Measurements from ENCODE around the gene HSPA4. TPM values are rescaled to one million over a fixed set of nuclear protein-coding genes. Genes with fewer than 3 reads are reported as not detected.

Gene HSPA4
- total RNA-seq, 1 experiment from 2014 or later: 296 TPM

DNA sequence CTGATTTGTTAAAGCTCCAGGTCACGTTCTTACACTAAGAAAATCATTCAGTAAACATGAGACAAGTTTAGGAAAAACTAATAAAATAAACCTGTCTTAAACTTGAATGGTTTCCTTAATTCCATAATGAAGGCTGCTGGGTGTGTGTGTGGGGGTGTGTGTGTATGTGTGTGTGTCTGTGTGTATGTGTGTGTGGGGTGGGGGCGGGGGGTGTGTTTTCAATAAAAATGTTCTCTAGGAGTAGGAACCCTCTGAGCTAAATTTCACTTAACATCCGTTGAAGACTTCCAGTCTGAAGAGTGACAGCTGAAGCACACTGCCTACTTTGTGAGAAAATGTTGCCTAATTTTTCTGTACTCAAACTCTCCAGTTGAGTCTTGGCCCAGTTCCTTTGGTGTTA, 54.5 kb downstream of the HSPA4 start:
- no TSS peak for BruUV-seq (replicated peaks)
- Mint-ChIP-seq H3K4me1 (ENCODE audit: low read depth, unreplicated experiment) (peaks cover 19% of the 10 kb centered on the region), H3K36me3 (ENCODE audit: insufficient read depth, unreplicated experiment) (peaks cover 61% of the 10 kb centered on the region), H3K27me3 (ENCODE audit: unreplicated experiment) (no peaks in the 10 kb centered on the region), H3K4me3 (ENCODE audit: low read depth, unreplicated experiment) (no peak overlapping the region), H3K27ac (ENCODE audit: unreplicated experiment) (peak overlapping the region; percentile 63), H3K9me3 (ENCODE audit: low read depth, unreplicated experiment) (no peaks in the 10 kb centered on the region)
- TF ChIP-seq, protein P1, sequence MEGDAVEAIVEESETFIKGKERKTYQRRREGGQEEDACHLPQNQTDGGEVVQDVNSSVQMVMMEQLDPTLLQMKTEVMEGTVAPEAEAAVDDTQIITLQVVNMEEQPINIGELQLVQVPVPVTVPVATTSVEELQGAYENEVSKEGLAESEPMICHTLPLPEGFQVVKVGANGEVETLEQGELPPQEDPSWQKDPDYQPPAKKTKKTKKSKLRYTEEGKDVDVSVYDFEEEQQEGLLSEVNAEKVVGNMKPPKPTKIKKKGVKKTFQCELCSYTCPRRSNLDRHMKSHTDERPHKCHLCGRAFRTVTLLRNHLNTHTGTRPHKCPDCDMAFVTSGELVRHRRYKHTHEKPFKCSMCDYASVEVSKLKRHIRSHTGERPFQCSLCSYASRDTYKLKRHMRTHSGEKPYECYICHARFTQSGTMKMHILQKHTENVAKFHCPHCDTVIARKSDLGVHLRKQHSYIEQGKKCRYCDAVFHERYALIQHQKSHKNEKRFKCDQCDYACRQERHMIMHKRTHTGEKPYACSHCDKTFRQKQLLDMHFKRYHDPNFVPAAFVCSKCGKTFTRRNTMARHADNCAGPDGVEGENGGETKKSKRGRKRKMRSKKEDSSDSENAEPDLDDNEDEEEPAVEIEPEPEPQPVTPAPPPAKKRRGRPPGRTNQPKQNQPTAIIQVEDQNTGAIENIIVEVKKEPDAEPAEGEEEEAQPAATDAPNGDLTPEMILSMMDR (IDR thresholded peaks at IDR 0.05; ENCODE audit: unreplicated experiment): no peak
- no peak for DNase-seq
- CTCF ChIA-PET: no interaction called here
- intact Hi-C loops (cut with micrococcal nuclease; ENCODE audit: unreplicated experiment): no loop called here

DNA sequence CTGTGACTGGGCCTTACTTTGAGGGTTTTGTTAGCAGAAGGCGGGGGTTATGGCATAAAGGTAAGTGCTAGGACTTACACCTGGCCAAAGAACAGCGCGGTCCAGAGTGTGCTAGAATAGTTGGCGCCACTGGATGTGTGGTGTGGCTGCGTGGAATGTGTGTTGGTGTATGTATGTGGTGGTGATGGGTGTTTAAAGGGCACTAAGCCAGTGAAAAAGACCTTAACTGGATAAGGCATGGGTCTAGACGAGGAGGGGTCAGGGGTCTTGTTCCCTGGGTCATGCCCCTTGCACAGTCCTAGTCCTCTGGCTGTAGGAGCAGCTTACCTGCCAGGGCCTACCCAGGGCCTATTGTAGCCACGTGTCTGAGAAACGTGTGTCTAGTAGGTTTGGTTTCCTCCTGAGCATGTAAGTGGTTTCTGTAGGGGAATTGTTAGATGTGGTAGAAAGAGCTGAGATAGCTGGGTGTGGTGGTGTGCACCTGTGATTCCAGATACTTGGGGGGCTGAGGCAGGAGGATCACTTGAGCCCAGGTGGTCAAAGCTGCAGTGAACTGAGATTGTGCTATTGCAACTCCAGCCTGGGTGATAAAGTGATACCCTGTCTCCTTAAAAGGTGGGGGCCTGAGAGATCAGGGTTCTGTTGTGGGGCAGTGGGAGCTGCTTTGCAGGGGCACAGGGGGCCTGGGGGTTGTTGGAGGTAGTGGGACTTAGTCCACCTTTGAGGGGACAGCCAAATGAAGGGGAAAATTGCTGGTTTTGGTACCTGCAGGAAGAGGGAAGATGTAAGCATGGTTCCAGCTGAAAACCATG, 55.2 kb downstream of the HSPA4 start:
- Mint-ChIP-seq H3K36me3 (ENCODE audit: insufficient read depth, unreplicated experiment) (peaks cover 59% of the 10 kb centered on the region), H3K4me1 (ENCODE audit: low read depth, unreplicated experiment) (peaks cover 19% of the 10 kb centered on the region), H3K27me3 (ENCODE audit: unreplicated experiment) (no peaks in the 10 kb centered on the region), H3K27ac (ENCODE audit: unreplicated experiment) (peak overlapping the region; percentile 63), H3K9me3 (ENCODE audit: low read depth, unreplicated experiment) (no peaks in the 10 kb centered on the region), H3K4me3 (ENCODE audit: low read depth, unreplicated experiment) (no peak overlapping the region)
- CTCF ChIA-PET: interaction anchor here (0.7 kb wide), 1 partner anchor 624 kb away, joined by 5 read pairs; no protein-coding TSS in a partner anchor
- intact Hi-C loops (cut with micrococcal nuclease; ENCODE audit: unreplicated experiment): no loop called here
- TF ChIP-seq, protein P1 (IDR thresholded peaks at IDR 0.05; ENCODE audit: unreplicated experiment): no peak
- no TSS peak for BruUV-seq (replicated peaks)
- no peak for DNase-seq

DNA sequence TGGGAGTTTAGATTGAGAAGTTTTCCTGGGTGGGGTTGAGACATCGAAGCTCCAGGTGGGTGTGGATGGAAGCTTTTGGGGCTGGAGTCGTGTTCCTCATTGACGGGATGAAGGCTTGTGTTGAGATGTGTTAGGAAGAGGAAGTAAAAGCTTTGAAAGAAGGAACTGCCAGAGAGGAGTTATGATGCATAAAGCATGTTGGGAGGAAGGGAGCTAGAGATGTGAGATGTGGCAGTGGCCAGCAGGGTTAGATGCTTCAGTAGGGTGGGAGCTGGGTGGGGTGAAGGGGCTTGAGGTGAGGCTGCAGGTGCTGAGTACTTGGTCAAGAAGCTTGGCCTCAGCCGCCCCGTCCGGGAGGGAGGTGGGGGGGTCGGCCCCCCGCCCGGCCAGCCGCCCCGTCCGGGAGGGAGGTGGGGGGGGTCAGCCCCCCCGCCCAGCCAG, 56.7 kb downstream of the HSPA4 start:
- peak overlapping the region; percentile 67 for H3K27ac Mint-ChIP-seq (ENCODE audit: unreplicated experiment)
- peak; percentile 23 for DNase-seq
- no TSS peak for BruUV-seq (replicated peaks)
- H3K4me1 Mint-ChIP-seq (ENCODE audit: low read depth, unreplicated experiment): peaks cover 19% of the 10 kb centered on the region
- H3K4me3 Mint-ChIP-seq (ENCODE audit: low read depth, unreplicated experiment): peak overlapping the region; percentile 59
- TF ChIP-seq, protein P1 (IDR thresholded peaks at IDR 0.05; ENCODE audit: unreplicated experiment): no peak
- H3K9me3 Mint-ChIP-seq (ENCODE audit: low read depth, unreplicated experiment): no peaks in the 10 kb centered on the region
- intact Hi-C loops (cut with micrococcal nuclease; ENCODE audit: unreplicated experiment): no loop called here
- H3K27me3 Mint-ChIP-seq (ENCODE audit: unreplicated experiment): peaks cover 9% of the 10 kb centered on the region
- H3K36me3 Mint-ChIP-seq (ENCODE audit: insufficient read depth, unreplicated experiment): peaks cover 43% of the 10 kb centered on the region
- CTCF ChIA-PET: interaction anchor here (0.6 to 1.2 kb wide), 3 partner anchors 10 to 182 kb away, joined by 3 to 7 read pairs (median 4); no protein-coding TSS in a partner anchor

DNA sequence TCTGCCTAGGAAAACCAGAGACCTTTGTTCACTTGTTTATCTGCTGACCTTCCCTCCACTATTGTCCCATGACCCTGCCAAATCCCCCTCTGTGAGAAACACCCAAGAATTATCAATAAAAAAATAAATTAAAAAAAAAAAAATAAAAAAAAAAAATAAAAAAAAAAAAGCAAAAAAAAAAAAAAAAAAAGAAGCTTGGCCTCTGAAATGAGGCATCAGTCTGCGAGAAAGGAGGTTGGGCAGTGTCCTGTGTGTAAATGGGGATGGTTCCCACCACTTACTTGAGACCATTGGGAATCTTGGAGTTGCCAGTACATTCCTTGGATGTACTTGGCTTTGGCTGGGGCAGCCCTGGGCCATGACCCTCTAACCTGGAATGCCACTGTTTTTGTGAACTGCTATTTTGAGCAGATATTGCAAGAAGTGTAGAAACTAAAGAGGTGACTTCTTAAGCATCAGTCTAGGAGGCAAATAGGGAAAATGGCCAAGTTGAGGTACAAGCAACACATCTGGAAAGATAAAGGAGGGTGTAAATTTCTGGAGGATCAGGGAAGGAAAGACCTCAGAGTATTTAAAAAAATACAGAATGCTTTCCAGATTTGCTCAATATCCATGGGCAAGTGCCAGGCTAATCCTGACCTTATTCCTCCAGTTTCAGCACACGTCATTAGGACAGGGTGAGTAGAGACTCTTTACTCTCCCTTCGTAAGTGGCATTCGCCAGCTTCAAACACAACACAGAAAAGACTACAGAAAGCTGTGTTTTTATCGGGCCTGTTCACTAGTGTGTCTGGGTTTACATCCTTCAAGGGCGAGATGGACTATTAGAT, 58.1 kb downstream of the HSPA4 start:
- peaks cover 31% of the 10 kb centered on the region for H3K36me3 Mint-ChIP-seq (ENCODE audit: insufficient read depth, unreplicated experiment)
- BruUV-seq (replicated peaks): no TSS peak
- intact Hi-C loops (cut with micrococcal nuclease; ENCODE audit: unreplicated experiment): loop anchor here (1.0 to 5.0 kb wide), 3 partner anchors 150 to 757 kb away; no protein-coding TSS in a partner anchor

More for the DNA sequence above, 58.1 kb downstream of the HSPA4 start:
- CTCF ChIA-PET: interaction anchor here (0.6 to 2.8 kb wide), 3 partner anchors 138 to 1688 kb away, joined by 3 to 18 read pairs (median 3); no protein-coding TSS in a partner anchor
- Mint-ChIP-seq H3K27ac (ENCODE audit: unreplicated experiment) (no peak overlapping the region), H3K4me3 (ENCODE audit: low read depth, unreplicated experiment) (no peak overlapping the region), H3K27me3 (ENCODE audit: unreplicated experiment) (peaks cover 22% of the 10 kb centered on the region), H3K9me3 (ENCODE audit: low read depth, unreplicated experiment) (no peaks in the 10 kb centered on the region), H3K4me1 (ENCODE audit: low read depth, unreplicated experiment) (peaks cover 19% of the 10 kb centered on the region)
- TF ChIP-seq, protein P1 (IDR thresholded peaks at IDR 0.05; ENCODE audit: unreplicated experiment): no peak
- no peak for DNase-seq
